Measurements from ENCODE around the gene PRIMPOL.

DNA sequence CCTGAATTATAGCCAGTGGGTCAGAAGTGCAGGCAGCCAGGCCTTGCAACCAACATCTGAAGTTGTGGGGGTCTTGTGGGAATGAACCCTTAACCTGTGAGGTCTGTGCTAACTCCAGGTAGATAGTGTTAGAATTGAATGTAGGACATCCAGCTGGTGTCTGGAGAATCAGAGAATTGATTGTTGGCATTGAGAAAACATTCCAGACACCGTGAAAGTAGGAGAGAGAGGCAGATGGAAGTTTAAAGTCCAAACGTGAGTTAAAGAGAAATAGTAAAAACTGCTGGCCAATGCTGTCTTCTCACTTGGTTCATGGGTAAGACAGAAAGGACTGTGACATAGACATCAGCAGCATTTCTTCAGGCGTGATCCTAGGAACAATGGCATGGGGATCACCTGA is 28.0 kb upstream of the PRIMPOL start:
- TF ChIP-seq, protein P1, sequence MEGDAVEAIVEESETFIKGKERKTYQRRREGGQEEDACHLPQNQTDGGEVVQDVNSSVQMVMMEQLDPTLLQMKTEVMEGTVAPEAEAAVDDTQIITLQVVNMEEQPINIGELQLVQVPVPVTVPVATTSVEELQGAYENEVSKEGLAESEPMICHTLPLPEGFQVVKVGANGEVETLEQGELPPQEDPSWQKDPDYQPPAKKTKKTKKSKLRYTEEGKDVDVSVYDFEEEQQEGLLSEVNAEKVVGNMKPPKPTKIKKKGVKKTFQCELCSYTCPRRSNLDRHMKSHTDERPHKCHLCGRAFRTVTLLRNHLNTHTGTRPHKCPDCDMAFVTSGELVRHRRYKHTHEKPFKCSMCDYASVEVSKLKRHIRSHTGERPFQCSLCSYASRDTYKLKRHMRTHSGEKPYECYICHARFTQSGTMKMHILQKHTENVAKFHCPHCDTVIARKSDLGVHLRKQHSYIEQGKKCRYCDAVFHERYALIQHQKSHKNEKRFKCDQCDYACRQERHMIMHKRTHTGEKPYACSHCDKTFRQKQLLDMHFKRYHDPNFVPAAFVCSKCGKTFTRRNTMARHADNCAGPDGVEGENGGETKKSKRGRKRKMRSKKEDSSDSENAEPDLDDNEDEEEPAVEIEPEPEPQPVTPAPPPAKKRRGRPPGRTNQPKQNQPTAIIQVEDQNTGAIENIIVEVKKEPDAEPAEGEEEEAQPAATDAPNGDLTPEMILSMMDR (IDR thresholded peaks at IDR 0.05; ENCODE audit: poor library complexity) = no peak
- TF ChIP-seq EZH2 (IDR thresholded peaks at IDR 0.05; ENCODE audit: borderline replicate concordance) (no peak), EZH2phosphoT487 (IDR thresholded peaks at IDR 0.05; ENCODE audit: low read depth, severe bottlenecking, unreplicated experiment) (no peak)

Data from hepatocyte (in vitro differentiated cells).